ENCODE measurements around the gene EEF2KMT. TPM values are rescaled to one million over a fixed set of nuclear protein-coding genes. Genes with fewer than 3 reads are reported as not detected.
"Not testable (repeated sequence)": the region's sequence is repeated elsewhere in the genome, so short reads cannot be mapped to it uniquely, and the experiment has no call there.

The EEF2KMT gene
- total RNA-seq, 3 donors from 2014 or later (not counting 1 experiment from before 2014, with no cell fraction given) = 3.0 to 4.7 (median 3.7) TPM

- intact Hi-C loops (cut with micrococcal nuclease) = no loop called here
- Histone ChIP-seq H3K4me1 (ENCODE audit: control insufficient read depth, insufficient read depth, low read length) (no peaks in the 10 kb centered on the region), H3K4me3 (ENCODE audit: low read length) (no peak overlapping the region), H3K27me3 (ENCODE audit: control insufficient read depth, insufficient read depth, low read length) (no peaks in the 10 kb centered on the region), H3K9me3 (ENCODE audit: control insufficient read depth, insufficient read depth, low read length) (no peaks in the 10 kb centered on the region), H3K36me3 (ENCODE audit: control insufficient read depth, insufficient read depth, low read length) (no peaks in the 10 kb centered on the region), H3K27ac (ENCODE audit: low read length) (no peak overlapping the region)
- no peak for TF ChIP-seq CTCF (IDR thresholded peaks at IDR 0.05)
- Mint-ChIP-seq H3K27me3 (ENCODE audit: low read depth in 2 of 2) (peaks cover 3 to 12% of the 10 kb centered on the region in 2 donors), H3K4me3 (no peak overlapping the region), H3K36me3 (no peaks in the 10 kb centered on the region), H3K27ac (no peak overlapping the region), H3K4me1 (no peaks in the 10 kb centered on the region), H3K9me3 (no peaks in the 10 kb centered on the region)
- WGBS (ENCODE audit: insufficient coverage) = 85% methylated on average over 16 of the region's 16 CpGs
- no peak for DNase-seq
- no peak for ATAC-seq
These were observed 42.4 kb downstream of the EEF2KMT start for GRCh38 chr16:5054876-5055865.

- no peaks in the 10 kb centered on the region for H3K9me3 Mint-ChIP-seq
- no peaks in the 10 kb centered on the region for H3K9me3 ChIP-seq (ENCODE audit: control insufficient read depth, insufficient read depth, low read length)
- no peak overlapping the region for H3K27ac Mint-ChIP-seq
- H3K27me3 Mint-ChIP-seq (ENCODE audit: low read depth in 2 of 2) = peaks cover 9 to 21% of the 10 kb centered on the region in 2 donors
- no peaks in the 10 kb centered on the region for H3K4me1 Mint-ChIP-seq
- H3K27me3 ChIP-seq (ENCODE audit: control insufficient read depth, insufficient read depth, low read length) = no peaks in the 10 kb centered on the region
- TF ChIP-seq CTCF (IDR thresholded peaks at IDR 0.05) = no peak
- 100% methylated on average over 1 of the region's 2 CpGs for WGBS (ENCODE audit: insufficient coverage)
- H3K36me3 Mint-ChIP-seq = no peaks in the 10 kb centered on the region
- intact Hi-C loops (cut with micrococcal nuclease) = no loop called here
- no peak for ATAC-seq
- H3K4me1 ChIP-seq (ENCODE audit: control insufficient read depth, insufficient read depth, low read length) = no peaks in the 10 kb centered on the region
- H3K4me3 Mint-ChIP-seq = no peak overlapping the region
- DNase-seq = no peak
- no peak overlapping the region for H3K27ac ChIP-seq (ENCODE audit: low read length)
- H3K36me3 ChIP-seq (ENCODE audit: control insufficient read depth, insufficient read depth, low read length) = no peaks in the 10 kb centered on the region
- no peak overlapping the region for H3K4me3 ChIP-seq (ENCODE audit: low read length)
These were observed 50.7 kb downstream of the EEF2KMT start for GRCh38 chr16:5046914-5047313.

GRCh38 chr16:5045499-5046115 lies 52.0 kb downstream of the EEF2KMT start:
- ATAC-seq = no peak
- no peak for TF ChIP-seq CTCF (IDR thresholded peaks at IDR 0.05)
- 90% methylated on average over 10 of the region's 10 CpGs for WGBS (ENCODE audit: insufficient coverage)

GRCh38 chr16:5044581-5044980 lies 53.0 kb downstream of the EEF2KMT start:
- not testable (repeated sequence) for H3K4me1 Mint-ChIP-seq
- WGBS (ENCODE audit: insufficient coverage) = 92% methylated on average over 11 of the region's 11 CpGs

More at GRCh38 chr16:5045499-5046115, 52.0 kb downstream of the EEF2KMT start:
- H3K4me3 Mint-ChIP-seq = no peak overlapping the region
- intact Hi-C loops (cut with micrococcal nuclease) = no loop called here
- Histone ChIP-seq H3K4me1 (ENCODE audit: control insufficient read depth, insufficient read depth, low read length) (no peaks in the 10 kb centered on the region), H3K27ac (ENCODE audit: low read length) (no peak overlapping the region), H3K36me3 (ENCODE audit: control insufficient read depth, insufficient read depth, low read length) (no peaks in the 10 kb centered on the region), H3K9me3 (ENCODE audit: control insufficient read depth, insufficient read depth, low read length) (no peaks in the 10 kb centered on the region), H3K4me3 (ENCODE audit: low read length) (no peak overlapping the region), H3K27me3 (ENCODE audit: control insufficient read depth, insufficient read depth, low read length) (no peaks in the 10 kb centered on the region)
- no peaks in the 10 kb centered on the region for H3K36me3 Mint-ChIP-seq
- peaks cover 9 to 13% of the 10 kb centered on the region in 2 donors for H3K27me3 Mint-ChIP-seq (ENCODE audit: low read depth in 2 of 2)
- no peaks in the 10 kb centered on the region for H3K9me3 Mint-ChIP-seq
- DNase-seq = no peak
- H3K27ac Mint-ChIP-seq = no peak overlapping the region
- no peaks in the 10 kb centered on the region for H3K4me1 Mint-ChIP-seq

More at GRCh38 chr16:5044581-5044980, 53.0 kb downstream of the EEF2KMT start:
- DNase-seq; H3K36me3 Mint-ChIP-seq; H3K27me3 Mint-ChIP-seq (ENCODE audit: low read depth in 2 of 2); intact Hi-C loops (cut with micrococcal nuclease); H3K4me3 ChIP-seq (ENCODE audit: low read length); ATAC-seq; H3K27me3 ChIP-seq (ENCODE audit: control insufficient read depth, insufficient read depth, low read length); H3K27ac ChIP-seq (ENCODE audit: low read length); H3K9me3 Mint-ChIP-seq; H3K4me1 ChIP-seq (ENCODE audit: control insufficient read depth, insufficient read depth, low read length); H3K4me3 Mint-ChIP-seq; H3K27ac Mint-ChIP-seq; H3K36me3 ChIP-seq (ENCODE audit: control insufficient read depth, insufficient read depth, low read length); H3K9me3 ChIP-seq (ENCODE audit: control insufficient read depth, insufficient read depth, low read length): not testable (repeated sequence)
